H9 (cell line): ENCODE data around the gene WDR43. TPM values are rescaled to one million over a fixed set of nuclear protein-coding genes. Genes with fewer than 3 reads are reported as not detected.

Source experiments
- DNase-seq: peaks from one replicate; pipeline ENCODE4 v3.0.0-alpha.2; 2017
- H2AFZ ChIP-seq: one replicate; pipeline ENCODE4 v1.6.1; 2013; ENCODE audit warnings: mild to moderate bottlenecking, low read length, control low read depth, moderate library complexity
- H2AK5ac ChIP-seq: 2 replicates; pipeline ENCODE4 v1.6.1; 2013; ENCODE audit warnings: low read length, control low read depth, mixed read lengths; ENCODE audit not compliant: insufficient read length
- H2BK120ac ChIP-seq: one replicate; pipeline ENCODE4 v1.6.1; 2013; ENCODE audit warnings: low read depth, mild to moderate bottlenecking, low read length, control low read depth, inconsistent platforms; ENCODE audit not compliant: poor library complexity, severe bottlenecking
- H2BK12ac ChIP-seq: 2 replicates; pipeline ENCODE4 v1.6.1; 2013; ENCODE audit warnings: low read length, control low read depth, mixed read lengths, low read depth; ENCODE audit not compliant: insufficient read length
- H2BK15ac ChIP-seq: 2 replicates; pipeline ENCODE4 v1.6.1; 2013; ENCODE audit warnings: low read depth, low read length, control low read depth
- H2BK20ac ChIP-seq: one replicate; pipeline ENCODE4 v1.6.1; 2013; ENCODE audit warnings: low read depth, mild to moderate bottlenecking, low read length, control low read depth, inconsistent platforms; ENCODE audit not compliant: poor library complexity, severe bottlenecking
- H2BK5ac ChIP-seq: 2 replicates; pipeline ENCODE4 v1.6.1; 2013; ENCODE audit warnings: low read length, control low read depth, mixed read lengths; ENCODE audit not compliant: insufficient read length
- H3K14ac ChIP-seq: 2 replicates; pipeline ENCODE4 v1.6.1; 2013; ENCODE audit warnings: low read length, control low read depth; ENCODE audit not compliant: insufficient read depth
- H3K18ac ChIP-seq: 2 replicates; pipeline ENCODE4 v1.6.1; 2013; ENCODE audit warnings: low read depth, mild to moderate bottlenecking, mixed read lengths, low read length, control low read depth; ENCODE audit not compliant: insufficient read length
- H3K23ac ChIP-seq: 2 replicates; pipeline ENCODE4 v1.6.1; 2013; ENCODE audit warnings: low read length, control low read depth, mixed read lengths, low read depth; ENCODE audit not compliant: insufficient read length
- H3K23me2 ChIP-seq: 2 replicates; pipeline ENCODE4 v1.6.1; 2013; ENCODE audit warnings: low read depth, mild to moderate bottlenecking, mixed read lengths, low read length, control low read depth; ENCODE audit not compliant: insufficient read length, poor library complexity, severe bottlenecking
- H3K27ac ChIP-seq: 2 replicates; pipeline ENCODE4 v1.5.1; 2013; ENCODE audit warnings: low read length, control low read depth, mixed read lengths, low read depth; ENCODE audit not compliant: insufficient read length
- H3K27me3 ChIP-seq: 2 replicates; pipeline ENCODE4 v1.6.1; 2013; ENCODE audit warnings: low read length, control low read depth, inconsistent platforms; ENCODE audit not compliant: insufficient read depth
- H3K4ac ChIP-seq: 2 replicates; pipeline ENCODE4 v1.6.1; 2013; ENCODE audit warnings: low read depth, mild to moderate bottlenecking, control low read depth, inconsistent platforms, low read length, moderate library complexity
- H3K4me1 ChIP-seq: 2 replicates; pipeline ENCODE4 v1.6.1; 2013; ENCODE audit warnings: low read length, control low read depth, inconsistent platforms; ENCODE audit not compliant: insufficient read depth
- H3K4me2 ChIP-seq: 2 replicates; pipeline ENCODE4 v1.6.1; 2013; ENCODE audit warnings: low read length, control low read depth, mixed read lengths; ENCODE audit not compliant: insufficient read length, insufficient read depth
- H3K56ac ChIP-seq: 2 replicates; pipeline ENCODE4 v1.6.1; 2013; ENCODE audit warnings: low read depth, mild to moderate bottlenecking, mixed read lengths, low read length, control low read depth; ENCODE audit not compliant: insufficient read length
- H3K79me1 ChIP-seq: 2 replicates; pipeline ENCODE4 v1.6.1; 2013; ENCODE audit warnings: low read depth, mild to moderate bottlenecking, moderate library complexity, low read length, control low read depth, inconsistent platforms; ENCODE audit not compliant: insufficient read depth, poor library complexity, severe bottlenecking
- H3K79me2 ChIP-seq: 2 replicates; pipeline ENCODE4 v1.6.1; 2013; ENCODE audit warnings: low read length, control low read depth, inconsistent platforms; ENCODE audit not compliant: insufficient read depth
- H3K9ac ChIP-seq: 2 replicates; pipeline ENCODE4 v1.6.1; 2013; ENCODE audit warnings: low read length, control low read depth, mixed read lengths; ENCODE audit not compliant: insufficient read length; ENCODE audit errors: extremely low read depth
- H3K9me3 ChIP-seq: one replicate; pipeline ENCODE4 v1.6.1; 2013; ENCODE audit warnings: low read depth, low read length, inconsistent platforms; ENCODE audit not compliant: control insufficient read depth
- H3T11ph ChIP-seq: one replicate; pipeline ENCODE4 v1.6.1; 2013; ENCODE audit warnings: mild to moderate bottlenecking, low read length, control low read depth, inconsistent platforms
- H4K20me1 ChIP-seq: one replicate; pipeline ENCODE4 v1.6.1; 2013; ENCODE audit not compliant: control insufficient read depth, insufficient read length, insufficient read depth
- H4K5ac ChIP-seq: 2 replicates; pipeline ENCODE4 v1.6.1; 2013; ENCODE audit warnings: low read depth, mild to moderate bottlenecking, mixed read lengths, low read length, control low read depth; ENCODE audit not compliant: insufficient read length
- H4K8ac ChIP-seq: replicated peaks from 2 replicates; pipeline ENCODE4 v1.6.1; 2013; ENCODE audit warnings: low read length, control low read depth, mixed read lengths, low read depth; ENCODE audit not compliant: insufficient read length
- H4K91ac ChIP-seq: 2 replicates; pipeline ENCODE4 v1.6.1; 2013; ENCODE audit warnings: low read depth, mild to moderate bottlenecking, moderate library complexity, mixed read lengths, low read length, control low read depth; ENCODE audit not compliant: insufficient read length
- H3K27ac Mint-ChIP-seq, 3 experiments: 2 replicates in 2 of 3; 3 replicates in 1 of 3; pipeline ENCODE4 v1.8.0; 2020 to 2021; ENCODE audit warnings: mixed read lengths in 3 of 3, mild to moderate bottlenecking in 1 of 3, moderate library complexity in 1 of 3
- H3K27me3 Mint-ChIP-seq: 2 replicates; pipeline ENCODE4 v1.8.0; 2021; ENCODE audit warnings: low read depth, mild to moderate bottlenecking, moderate library complexity, mixed read lengths
- H3K36me3 Mint-ChIP-seq, 3 experiments: 2 replicates in 2 of 3; 3 replicates in 1 of 3; pipeline ENCODE4 v1.8.0; 2020 to 2021; ENCODE audit warnings: low read depth in 3 of 3, mixed read lengths in 3 of 3; ENCODE audit not compliant: insufficient read depth in 1 of 3
- H3K4me1 Mint-ChIP-seq, 2 experiments: 2 replicates each; pipeline ENCODE4 v1.8.0; 2020; ENCODE audit warnings: mixed read lengths in 2 of 2
- H3K4me3 Mint-ChIP-seq, 2 experiments: 2 replicates in 1 of 2; 3 replicates in 1 of 2; pipeline ENCODE4 v1.8.0; 2020 to 2021; ENCODE audit warnings: mild to moderate bottlenecking in 2 of 2, mixed read lengths in 2 of 2, moderate library complexity in 1 of 2
- H3K9me3 Mint-ChIP-seq, 2 experiments: 2 replicates in 1 of 2; 3 replicates in 1 of 2; pipeline ENCODE4 v1.8.0; 2020; ENCODE audit warnings: mild to moderate bottlenecking in 2 of 2, mixed read lengths in 2 of 2, moderate library complexity in 1 of 2
- WGBS: extraction: QIAGEN DNeasy Blood & Tissue Kit; methylation state at CpG from one replicate; pipeline ENCODE4 v1.1.7; 2013; ENCODE audit warnings: missing lambda C conversion rate, low lambda C conversion rate, mixed read lengths; ENCODE audit not compliant: insufficient read length; ENCODE audit errors: extremely low coverage; 5-methylcytosine and 5-hydroxymethylcytosine counted together
- total RNA-seq: library from RNA; stranded (reverse); gene quantifications from 2 replicates; pipeline ENCODE4 v1.2.1, GENCODE V29; 2021
- TF ChIP-seq, protein P1 (sequence below): fragments of 200-600 bp; sonication (generic); conservative IDR thresholded peaks from 3 replicates; pipeline ENCODE4 v1.8.0; 2021; ENCODE audit warnings: antibody characterized with exemption, mild to moderate bottlenecking

The WDR43 gene
- total RNA-seq, 1 experiment from 2014 or later, result 186 TPM

- Histone ChIP-seq H3K79me1 (no peaks in the 10 kb centered on the region), H2BK120ac (no peak overlapping the region), H3K4me1 (no peaks in the 10 kb centered on the region), H4K91ac (no peak overlapping the region), H2BK5ac (no peak overlapping the region), H3K23me2 (no peaks in the 10 kb centered on the region), H3K18ac (no peak overlapping the region), H2AFZ (no peak overlapping the region), H4K5ac (no peak overlapping the region), H3K4ac (no peak overlapping the region), H2BK20ac (no peak overlapping the region), H3K27me3 (no peaks in the 10 kb centered on the region), H3T11ph (no peak overlapping the region), H3K4me2 (no peak overlapping the region), H3K14ac (no peak overlapping the region), H2BK15ac (no peak overlapping the region), H3K9me3 (no peaks in the 10 kb centered on the region), H3K79me2 (no peaks in the 10 kb centered on the region), H3K9ac (no peak overlapping the region), H4K8ac (no peak overlapping the region), H2BK12ac (no peak overlapping the region), H3K23ac (no peak overlapping the region), H2AK5ac (no peak overlapping the region), H3K56ac (no peak overlapping the region), H4K20me1 (no peaks in the 10 kb centered on the region), H3K27ac (no peak overlapping the region)
- Mint-ChIP-seq H3K27me3 (peaks cover 2% of the 10 kb centered on the region; the same call in 1 of the 2 replicates), H3K4me1 (no peaks in the 10 kb centered on the region), H3K27ac (no peak overlapping the region), H3K4me3 (no peak overlapping the region), H3K36me3 (no peaks in the 10 kb centered on the region), H3K9me3 (no peaks in the 10 kb centered on the region)
- no peak for DNase-seq
- TF ChIP-seq, protein P1, sequence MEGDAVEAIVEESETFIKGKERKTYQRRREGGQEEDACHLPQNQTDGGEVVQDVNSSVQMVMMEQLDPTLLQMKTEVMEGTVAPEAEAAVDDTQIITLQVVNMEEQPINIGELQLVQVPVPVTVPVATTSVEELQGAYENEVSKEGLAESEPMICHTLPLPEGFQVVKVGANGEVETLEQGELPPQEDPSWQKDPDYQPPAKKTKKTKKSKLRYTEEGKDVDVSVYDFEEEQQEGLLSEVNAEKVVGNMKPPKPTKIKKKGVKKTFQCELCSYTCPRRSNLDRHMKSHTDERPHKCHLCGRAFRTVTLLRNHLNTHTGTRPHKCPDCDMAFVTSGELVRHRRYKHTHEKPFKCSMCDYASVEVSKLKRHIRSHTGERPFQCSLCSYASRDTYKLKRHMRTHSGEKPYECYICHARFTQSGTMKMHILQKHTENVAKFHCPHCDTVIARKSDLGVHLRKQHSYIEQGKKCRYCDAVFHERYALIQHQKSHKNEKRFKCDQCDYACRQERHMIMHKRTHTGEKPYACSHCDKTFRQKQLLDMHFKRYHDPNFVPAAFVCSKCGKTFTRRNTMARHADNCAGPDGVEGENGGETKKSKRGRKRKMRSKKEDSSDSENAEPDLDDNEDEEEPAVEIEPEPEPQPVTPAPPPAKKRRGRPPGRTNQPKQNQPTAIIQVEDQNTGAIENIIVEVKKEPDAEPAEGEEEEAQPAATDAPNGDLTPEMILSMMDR, result no peak
- WGBS, result no CpG with 5 or more reads among the region's 6 CpGs
Measured at GRCh38 chr2:28972778-28973335, 78.4 kb downstream of the WDR43 start.
